HG02938 (cell line): ENCODE results near the gene CTSZ.
"Not testable (repeated sequence)": the region's sequence is repeated elsewhere in the genome, so short reads cannot be mapped to it uniquely, and the experiment has no call there.

Experiments
- ATAC-seq: cut with Tn5 transposase; IDR thresholded peaks from one replicate; pipeline ENCODE4 v1.9.1; 2021; ENCODE audit warnings: mild to moderate bottlenecking, moderate library complexity; ENCODE audit not compliant: unreplicated experiment

The CTSZ gene

DNA sequence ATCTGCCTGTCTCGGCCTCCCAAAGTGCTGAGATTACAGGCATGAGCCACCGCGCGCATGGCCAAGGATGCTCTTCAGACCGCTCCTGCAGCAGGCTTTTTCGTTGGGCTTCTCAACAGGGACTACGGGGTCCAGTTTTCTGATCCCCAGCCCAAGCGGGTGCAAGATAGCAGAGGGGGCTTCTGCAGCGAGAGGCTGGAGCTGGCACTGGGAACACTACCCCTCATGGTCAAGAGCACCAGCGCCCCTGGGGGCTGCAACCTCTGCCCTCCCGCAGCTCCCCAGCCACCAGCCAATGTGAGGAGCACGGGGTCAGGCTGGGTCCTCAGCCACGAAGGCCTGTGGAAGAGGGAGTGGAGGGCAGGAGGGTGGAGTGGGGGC, 6.0 kb downstream of the CTSZ start:
- no peak for ATAC-seq

DNA sequence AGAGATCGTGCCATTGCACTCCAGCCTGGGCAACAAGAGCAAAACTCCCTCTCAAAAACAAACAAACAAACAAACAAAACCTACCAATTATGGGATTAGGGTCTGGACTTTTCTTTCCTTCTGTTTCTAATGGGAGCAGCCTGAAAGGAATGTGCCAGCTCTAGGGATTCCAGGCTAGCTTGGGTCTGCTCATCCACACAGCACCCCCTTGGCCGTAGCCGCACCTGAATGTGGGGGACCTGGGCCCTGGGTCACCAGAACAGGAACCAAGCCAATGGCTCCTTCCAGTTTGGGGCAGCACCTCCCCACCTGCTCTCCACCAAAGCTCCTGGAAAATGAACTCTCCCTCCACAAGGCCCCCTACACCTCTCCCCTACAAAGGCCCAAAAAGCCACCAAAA, 6.7 kb downstream of the CTSZ start:
- no peak for ATAC-seq

DNA sequence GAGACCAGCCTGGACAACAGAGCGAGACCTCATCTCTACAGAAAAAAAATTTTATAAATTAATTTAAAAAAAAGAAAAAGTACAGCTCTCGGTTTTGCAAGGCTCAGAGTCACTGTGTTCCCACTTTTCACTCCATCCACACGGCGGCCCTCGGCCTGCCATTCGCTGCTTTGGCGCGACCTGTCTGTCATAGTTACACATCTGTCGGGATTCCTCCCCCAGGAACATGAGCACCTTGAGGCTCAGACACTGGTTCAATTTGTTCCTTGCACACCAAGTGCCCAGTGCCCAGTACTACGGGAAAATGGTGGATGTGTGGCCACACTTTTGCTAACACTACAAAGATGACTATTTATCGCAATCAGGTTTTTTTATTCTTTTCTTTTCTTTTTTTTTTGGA, 8.4 kb downstream of the CTSZ start:
- no peak for ATAC-seq

DNA sequence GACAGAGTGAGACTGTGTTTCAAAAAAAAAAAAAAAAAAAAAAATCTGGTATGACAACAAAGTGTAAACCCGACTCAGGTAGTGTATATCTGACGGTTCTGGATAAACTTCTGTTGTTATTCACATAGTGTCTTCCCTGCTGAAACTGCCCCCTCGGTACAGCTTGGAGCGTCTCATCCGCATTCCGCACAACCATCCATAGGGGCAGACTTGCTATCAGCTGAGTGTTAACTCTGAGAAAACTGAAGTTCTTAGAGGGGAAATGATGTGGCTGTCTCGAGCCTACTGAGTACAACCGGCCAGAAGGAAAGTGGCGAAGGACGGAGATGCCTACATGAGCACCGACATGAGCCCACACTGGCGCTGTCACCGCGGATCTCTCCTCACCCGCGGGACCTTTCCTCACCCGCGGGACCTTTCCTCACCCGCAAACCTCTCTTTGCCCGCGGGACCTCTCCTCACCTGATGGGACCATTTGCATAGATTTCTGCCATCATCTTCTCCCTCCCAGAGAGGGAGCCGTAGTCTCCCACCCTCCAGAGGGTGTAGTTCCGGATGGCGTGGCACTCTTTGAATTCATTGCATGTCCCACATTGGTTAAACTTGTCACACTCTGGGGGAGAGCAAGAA, 9.8 kb downstream of the CTSZ start:
- no peak for ATAC-seq

DNA sequence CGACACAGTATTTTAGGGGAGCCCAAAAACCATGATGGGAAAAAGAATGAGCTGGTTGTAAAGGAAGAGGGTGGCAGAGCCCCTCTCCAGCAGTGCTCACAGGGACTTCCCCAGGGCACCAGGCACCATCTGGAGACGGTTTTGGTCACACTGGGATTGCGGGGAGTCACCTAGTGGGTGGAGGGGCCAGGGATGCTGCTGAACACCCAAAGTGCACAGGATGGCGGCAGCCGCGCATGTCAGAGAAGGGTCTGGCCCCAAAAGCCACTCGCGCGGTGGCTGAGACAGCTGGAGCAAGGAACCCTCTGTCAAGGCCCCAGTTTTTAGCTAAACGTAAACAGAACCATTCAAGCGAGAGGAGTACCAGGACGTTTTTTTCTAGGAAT, 10.8 kb downstream of the CTSZ start:
- ATAC-seq = no peak

DNA sequence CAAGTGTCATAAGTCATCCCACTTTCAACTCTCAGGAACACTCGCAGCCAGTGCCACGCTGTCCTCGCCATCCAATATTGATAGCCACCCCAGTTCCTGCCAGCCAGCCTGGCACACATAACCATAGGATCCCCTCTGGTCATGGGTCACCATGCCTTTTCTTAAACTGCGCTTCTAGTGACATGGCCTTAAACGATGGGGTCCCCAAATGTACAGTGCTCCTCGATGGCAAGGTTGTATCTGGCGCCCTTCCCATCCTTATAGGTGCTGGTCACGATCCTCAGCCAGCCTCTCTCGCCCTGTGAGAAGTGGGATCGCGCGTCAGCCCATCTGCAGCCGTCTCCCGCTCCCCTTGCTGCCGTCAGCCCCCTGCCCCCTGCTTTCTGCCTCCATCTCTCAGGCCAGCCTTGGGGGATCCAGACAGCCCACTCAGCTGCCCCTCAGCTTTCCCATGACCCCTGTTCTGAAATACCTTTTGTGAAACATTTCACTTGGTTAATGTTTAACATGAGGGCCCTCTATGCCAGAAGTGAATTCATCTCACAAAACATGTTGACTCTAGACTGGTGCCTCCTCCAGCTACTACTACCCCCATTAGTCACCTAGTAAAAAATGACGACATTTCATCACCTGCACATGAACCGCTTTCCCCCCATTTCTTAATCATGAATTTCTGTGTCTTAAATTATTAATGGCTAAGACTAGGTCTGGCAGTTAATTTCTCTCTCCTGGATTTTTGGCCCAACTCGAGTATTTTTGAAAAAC, 11.4 kb downstream of the CTSZ start:
- no peak for ATAC-seq

DNA sequence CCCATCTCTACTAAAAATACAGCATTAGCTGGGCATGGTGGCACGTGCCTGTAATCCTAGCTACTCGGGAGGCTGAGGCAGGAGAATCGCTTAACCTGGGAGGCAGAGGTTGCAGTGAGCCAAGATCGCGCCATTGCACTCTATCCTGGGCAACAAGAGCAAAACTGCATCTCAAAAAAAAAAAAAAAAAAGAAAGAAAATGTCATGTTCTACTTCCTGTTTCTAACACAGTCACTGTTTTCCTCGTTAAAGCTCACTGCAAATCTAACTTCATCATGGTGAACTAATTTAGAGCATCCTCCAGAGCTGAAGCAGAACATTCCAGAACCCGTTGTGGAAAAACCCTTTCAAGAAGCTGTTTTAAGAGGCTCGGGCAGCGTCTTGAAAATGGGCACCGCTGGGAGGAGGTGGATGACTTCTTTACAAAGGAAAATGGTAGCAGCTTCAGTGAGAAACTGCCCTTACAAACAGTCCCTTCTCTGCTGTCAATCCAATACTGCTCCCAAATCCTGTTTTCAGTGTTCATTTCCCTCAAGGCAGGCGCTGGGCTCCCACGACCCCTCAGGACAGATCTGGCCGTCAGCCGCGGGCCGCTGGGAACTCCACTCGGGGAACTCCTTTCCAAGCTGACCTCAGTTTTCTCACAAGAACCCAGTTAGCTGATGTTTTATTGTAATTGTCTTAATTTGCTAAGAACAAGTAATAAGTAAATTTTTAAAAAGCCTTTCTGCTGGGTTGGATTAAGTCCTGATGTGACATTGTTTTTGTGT, 12.5 kb downstream of the CTSZ start:
- no peak for ATAC-seq

DNA sequence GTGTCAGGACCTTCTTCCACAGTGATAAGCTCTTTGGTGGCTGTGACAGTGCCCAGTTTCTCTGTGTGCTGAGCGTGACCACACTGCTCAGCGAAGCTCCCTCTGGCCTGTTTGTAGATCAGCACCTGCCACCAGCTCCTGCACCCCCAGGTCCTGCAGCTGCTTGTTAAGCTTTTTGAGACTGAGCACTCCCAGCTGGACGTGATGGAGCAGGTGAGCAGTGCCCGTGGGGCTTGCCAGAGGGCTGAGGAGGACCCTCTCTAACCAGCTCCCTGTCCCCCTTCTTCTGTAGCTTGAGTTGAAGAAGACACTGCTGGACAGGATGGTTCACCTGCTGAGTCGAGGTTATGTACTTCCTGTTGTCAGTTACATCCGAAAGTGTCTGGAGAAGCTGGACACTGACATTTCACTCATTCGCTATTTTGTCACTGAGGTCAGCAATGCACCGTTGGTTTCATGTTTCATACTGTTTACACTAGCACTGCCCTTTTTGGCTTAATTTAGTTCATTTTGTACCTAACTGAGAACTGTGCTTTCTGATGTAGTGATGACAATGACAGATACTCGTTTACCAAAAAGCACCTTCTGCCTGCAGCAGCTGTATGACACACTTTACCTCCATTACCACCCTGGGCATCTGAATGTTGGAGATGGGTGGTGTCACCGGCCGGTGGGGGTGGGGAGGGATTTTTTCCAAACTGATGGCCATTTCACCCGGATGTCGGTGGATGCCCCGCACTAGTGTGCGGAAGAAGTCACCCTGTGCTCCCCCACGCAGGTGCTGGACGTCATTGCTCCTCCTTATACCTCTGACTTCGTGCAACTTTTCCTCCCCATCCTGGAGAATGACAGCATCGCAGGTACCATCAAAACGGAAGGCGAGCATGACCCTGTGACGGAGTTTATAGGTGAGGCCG, 13.5 kb downstream of the CTSZ start:
- peak; percentile 53 for ATAC-seq

DNA sequence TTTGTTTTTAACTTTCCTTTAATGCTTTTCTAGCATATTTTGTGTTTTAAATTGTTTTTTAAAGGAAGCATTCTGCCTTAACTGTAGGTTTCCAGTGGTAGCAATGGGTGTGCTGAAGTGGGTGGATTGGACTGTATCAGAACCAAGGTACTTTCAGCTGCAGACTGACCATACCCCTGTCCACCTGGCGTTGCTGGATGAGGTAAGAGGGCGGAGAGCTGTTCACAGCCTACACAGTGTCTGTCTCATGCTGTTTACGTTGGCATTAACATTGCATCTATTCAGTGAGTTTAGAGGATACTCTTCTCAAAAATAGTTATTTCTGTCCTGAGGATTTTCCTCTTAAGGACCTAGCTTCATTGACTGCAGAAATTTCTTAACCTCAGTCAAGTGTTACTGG, 14.1 kb downstream of the CTSZ start:
- ATAC-seq = no peak

DNA sequence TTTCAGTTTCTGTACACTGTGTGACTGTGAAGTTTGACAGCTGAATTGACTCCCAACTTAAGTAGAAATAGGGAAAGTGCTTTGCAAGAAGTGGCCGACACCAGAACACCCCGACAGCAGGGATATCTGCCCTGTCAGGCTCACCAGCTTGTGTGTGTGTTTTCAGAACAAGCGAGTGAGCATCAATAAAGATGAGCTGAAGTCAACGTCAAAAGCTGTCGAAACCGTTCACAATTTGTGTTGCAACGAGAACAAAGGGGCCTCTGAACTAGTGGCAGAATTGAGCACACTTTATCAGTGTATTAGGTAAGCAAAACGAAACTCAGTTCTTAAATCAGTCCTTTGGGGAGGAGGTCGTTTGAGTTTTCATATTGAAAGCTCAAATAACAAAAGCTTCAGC, 15.3 kb downstream of the CTSZ start:
- ATAC-seq = no peak

DNA sequence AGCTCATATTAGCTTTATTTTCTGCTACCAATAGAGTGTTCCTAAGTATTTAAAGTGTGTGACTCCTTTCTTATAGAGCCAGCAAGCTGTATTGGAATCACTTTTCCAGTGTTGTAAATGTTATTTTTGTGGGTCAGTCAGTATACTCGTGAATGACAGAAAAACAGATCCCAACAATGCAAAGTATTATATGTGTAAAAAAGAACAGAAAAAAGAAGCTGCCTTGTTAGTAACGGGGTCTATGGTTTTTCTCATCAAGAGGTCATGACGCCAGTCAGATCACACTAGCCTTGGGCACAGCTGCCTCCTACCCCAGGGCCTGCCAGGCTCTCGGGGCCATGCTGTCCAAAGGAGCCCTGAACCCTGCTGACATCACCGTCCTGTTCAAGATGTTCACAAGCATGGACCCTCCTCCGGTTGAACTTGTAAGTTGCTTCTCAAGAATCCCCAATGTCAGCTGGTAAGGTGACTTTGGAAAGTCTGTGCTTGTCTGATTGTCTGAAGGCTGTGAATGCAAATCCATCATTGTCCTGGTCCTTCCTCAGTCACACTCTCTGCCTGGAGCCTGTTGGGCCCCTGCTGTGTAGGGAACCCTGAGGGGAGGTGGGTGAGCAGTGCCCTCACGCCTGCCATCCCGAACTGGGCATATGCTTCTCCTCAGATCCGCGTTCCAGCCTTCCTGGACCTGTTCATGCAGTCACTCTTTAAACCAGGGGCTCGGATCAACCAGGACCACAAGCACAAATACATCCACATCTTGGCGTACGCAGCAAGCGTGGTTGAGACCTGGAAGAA, 16.2 kb downstream of the CTSZ start:
- no peak for ATAC-seq

DNA sequence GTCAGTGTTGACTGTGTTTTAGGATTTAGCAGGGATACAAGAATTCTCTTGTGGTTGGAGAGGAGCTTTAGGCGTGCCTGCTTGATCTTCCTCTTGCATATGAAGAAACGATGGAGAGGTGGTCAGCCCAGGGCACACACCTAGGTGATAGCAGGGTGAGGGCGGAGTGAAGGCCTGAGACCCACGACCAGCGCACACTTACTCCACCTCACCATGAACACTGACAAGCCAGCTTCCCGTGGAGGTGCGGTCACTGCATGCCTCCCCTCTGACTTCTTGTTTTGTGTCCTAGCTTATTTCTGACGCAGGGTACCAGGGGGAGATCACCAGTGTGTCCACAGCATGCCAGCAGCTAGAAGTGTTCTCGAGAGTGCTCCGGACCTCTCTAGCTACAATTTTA, 17.9 kb downstream of the CTSZ start:
- ATAC-seq = no peak

DNA sequence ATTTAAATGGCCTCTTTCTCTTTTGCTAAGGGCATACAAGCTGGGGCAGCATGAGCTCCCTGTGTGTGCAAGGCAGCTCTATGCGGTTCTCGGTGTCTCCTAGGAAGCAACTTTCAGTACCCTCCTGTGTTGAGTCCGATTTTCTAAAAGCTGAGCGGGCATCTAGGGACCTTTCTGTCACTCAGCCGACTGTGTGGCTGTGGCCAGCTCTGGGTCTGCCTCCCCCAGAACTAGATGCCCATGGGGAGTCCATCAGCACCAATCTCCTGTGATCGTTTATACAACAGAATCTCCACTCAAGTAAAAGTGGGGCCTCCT, 18.5 kb downstream of the CTSZ start:
- ATAC-seq = no peak

DNA sequence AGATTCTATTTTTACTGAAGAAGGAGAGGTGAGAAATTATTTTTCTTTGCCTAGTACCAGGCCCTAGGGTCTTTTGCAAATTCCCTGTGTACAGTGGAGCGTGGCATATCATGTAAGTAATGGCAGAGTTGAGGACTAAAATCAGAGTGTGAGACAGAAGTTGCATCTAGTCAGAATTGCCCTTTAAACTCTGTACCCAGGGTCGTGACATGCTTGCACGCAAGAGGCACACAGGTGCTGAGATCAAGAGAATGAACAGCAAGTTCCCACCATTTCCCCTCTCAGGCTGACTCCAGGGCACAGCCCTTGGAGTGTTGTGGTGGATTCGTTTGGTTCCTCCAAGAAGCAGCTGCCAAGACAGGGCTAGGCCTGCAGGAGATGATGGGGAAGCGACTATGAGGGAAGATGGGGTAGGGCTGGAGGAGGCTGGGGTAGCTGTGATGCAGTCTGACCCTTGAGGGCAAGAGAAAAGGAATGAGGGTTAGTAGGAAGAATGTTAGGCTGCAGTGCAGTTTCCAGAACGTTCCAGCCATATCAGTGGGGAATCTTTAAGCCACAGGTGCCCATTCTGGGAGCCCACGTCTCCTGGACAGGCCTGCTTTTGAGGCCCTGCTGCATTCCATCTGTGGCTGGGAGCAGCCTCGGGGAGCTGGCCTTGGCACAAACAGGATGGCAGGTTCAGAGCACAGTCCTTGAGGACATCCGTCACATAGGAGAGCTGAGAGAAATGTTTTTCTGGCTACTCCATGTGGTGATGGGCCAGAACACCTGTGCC, 19.1 kb downstream of the CTSZ start:
- ATAC-seq = no peak

DNA sequence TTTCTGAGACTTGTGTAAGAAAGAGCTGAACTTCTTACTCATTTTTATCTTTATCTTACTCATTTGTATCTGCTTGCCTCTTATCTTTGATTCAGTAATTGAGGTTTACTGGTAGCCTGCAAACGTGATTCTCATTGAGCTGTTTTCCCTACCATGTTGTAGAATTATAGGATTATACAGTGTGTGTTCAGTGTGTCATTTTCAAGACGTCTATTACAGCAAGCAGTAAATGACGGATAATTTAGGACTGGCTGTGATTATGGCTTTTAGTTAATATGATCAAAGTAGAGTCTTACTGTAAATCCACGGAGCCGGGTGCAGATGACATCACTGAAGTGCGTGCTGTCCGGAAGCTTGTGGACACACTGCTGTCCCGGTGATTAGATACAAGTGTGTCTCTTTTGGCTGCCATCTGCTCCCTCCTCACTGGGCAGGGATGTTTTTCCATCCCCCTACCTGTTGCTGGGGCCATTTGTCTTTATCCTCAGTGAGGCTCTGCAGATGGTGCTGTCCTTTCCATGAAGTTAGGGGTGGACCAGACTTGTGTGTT, 20.0 kb downstream of the CTSZ start:
- ATAC-seq = no peak

DNA sequence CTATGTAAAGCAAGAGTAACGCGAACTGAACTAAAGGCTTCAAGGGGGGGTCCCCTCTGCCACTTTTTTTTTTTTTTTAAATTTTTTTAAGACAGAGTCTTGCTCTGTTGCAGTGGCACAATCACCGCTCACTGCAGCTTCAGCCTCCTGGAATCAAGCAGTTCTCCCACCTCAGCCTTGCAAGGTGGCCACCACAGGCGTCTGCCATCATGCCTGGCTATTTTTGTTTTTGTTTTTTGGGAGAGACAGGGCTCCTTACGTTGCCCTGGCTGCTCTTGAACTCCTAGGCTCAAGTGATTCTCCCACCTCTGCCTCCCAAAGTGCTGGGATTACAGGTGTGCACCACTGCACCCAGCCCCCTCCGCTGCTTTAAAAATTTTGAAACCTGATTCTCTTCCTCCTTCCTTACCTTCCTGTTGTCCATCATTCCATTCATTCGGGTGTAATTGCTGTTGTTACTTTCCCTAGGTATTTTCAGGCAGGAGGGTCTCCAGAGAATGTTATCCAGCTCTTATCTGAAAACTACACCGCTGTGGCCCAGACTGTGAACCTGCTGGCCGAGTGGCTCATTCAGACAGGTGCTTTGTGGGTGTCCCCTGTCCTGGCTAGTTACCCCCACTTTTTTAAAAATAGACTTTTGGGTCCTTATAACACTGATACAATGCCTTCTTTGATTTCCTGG, 20.6 kb downstream of the CTSZ start:
- ATAC-seq = no peak

DNA sequence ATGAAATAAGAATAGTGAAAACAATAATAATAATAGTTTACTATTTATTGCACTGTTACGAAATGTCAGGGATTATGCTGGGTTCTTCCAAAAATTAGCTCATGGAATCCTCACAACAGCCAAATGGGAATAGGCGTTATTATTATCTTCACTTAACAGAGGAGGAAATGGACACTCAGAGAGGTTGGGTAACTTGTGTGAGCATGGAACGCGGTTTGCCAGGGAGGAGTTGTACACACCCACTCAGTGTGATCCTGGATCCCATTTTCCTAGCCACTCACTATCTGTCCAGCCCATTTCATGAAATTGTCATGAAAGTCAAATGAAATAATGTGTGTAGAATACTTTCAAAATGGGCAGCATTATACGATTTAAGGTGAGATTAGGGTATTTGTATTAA, 21.4 kb downstream of the CTSZ start:
- ATAC-seq = no peak

DNA sequence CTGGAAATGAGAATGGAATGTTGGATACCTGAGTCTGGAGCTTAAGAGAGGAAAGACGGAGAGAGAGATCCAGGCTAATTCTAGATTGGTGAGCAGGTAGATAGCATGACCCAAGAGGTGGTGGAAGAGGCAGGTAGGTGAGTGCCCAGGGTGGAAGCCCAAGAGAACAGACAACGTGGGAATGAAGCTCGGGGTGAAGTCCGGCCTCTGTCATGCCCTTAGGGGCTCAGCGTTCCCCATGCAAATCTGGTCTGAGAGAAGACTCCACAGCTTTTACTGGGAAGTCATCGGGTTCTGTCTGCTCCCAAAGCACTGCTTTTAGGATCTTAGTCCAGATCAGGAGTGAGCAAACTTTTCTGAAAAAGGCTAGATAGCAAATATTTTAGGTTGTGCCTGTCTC, 22.4 kb downstream of the CTSZ start:
- ATAC-seq = no peak

DNA sequence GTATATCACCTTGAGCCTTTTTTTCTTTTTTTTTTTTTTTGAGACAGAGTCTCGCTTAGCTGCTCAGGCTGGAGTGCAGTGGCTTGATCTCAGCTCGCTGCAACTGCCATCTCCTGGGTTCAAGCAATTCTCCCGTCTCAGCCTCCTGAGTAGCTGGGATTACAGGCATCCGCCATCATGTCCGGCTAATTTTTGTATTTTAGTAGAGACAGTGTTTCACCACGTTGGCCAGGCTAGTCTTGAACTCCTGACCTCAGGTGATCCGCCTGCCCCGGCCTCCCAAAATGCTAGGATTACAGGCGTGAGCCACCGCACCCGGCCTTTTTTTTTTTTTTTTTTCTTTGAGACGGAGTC, 24.0 kb downstream of the CTSZ start:
- ATAC-seq = not testable (repeated sequence)
